Adrenal gland (tissue), 12 donors: ENCODE data around the gene SIMC1. TPM values are rescaled to one million over a fixed set of nuclear protein-coding genes. Genes with fewer than 3 reads are reported as not detected.

Source experiments
- DNase-seq, 7 donors: peaks; one replicate each; pipeline ENCODE4 v3.0.0-alpha.2; 2019 to 2020
- H3K27ac ChIP-seq, 5 donors: fragments of 200-600 bp; sonication (generic) in 4 of 5; 1 replicate in 3 of 5; 2 replicates in 2 of 5; pipeline versions ENCODE4 v1.5.1 to v1.8.0; 2016 to 2020; ENCODE audit warnings: mild to moderate bottlenecking in 1 of 5
- H3K27me3 ChIP-seq: fragments of 200-600 bp; 2 replicates; pipeline ENCODE4 v1.8.0; 2021
- H3K36me3 ChIP-seq, 2 donors: fragments of 200-600 bp; replicated peaks in 1 of 2; 1 replicate in 1 of 2; 2 replicates in 1 of 2; pipeline versions ENCODE4 v1.5.1 to v1.8.0; 2018 to 2022
- H3K4me1 ChIP-seq, 2 donors: fragments of 200-600 bp; replicated peaks in 1 of 2; 1 replicate in 1 of 2; 2 replicates in 1 of 2; pipeline versions ENCODE4 v1.5.1 to v1.8.0; 2018 to 2021
- H3K4me3 ChIP-seq, 4 donors: fragments of 200-600 bp; sonication (generic) in 3 of 4; one replicate each; pipeline ENCODE4 v1.5.1; 2016 to 2018
- H3K9me3 ChIP-seq, 3 donors: fragments of 200-600 bp; sonication (generic) in 1 of 3; replicated peaks in 1 of 3; 1 replicate in 2 of 3; 2 replicates in 1 of 3; pipeline versions ENCODE4 v1.5.1 to v1.8.0; 2016 to 2021
- POLR2A ChIP-seq, 2 donors: fragments of 450-650 bp; IDR thresholded peaks; one replicate each; pipeline ENCODE4 v1.6.1; 2017; ENCODE audit warnings: antibody characterized with exemption in 2 of 2, mild to moderate bottlenecking in 2 of 2, moderate library complexity in 1 of 2
- WGBS, 4 donors: extraction: QIAGEN DNeasy Blood & Tissue Kit in 2 of 4; methylation state at CpG; one replicate each; pipeline versions ENCODE4 v1.1.5 to v1.1.7; 2013 to 2017; 5-methylcytosine and 5-hydroxymethylcytosine counted together
- intact Hi-C, 2 donors: fragments of 100-400 bp; cut with DNase I; formaldehyde crosslinking; loops; one replicate each; pipeline versions ENCODE4 v1.14.1 to v1.15.0; 2022 to 2023
- polyA plus RNA-seq, 3 donors: library from polyadenylated mRNA; stranded (reverse); fragments of 200-250 nt in 2 of 3; fragments of 350-450 nt in 1 of 3; fragmentation: Illumina TruSeq in 1 of 3; extraction: RNeasy Lipid Tissue Mini Kit (QIAGEN cat#74804) in 1 of 3; gene quantifications; one replicate each; pipeline ENCODE4 v1.2.3, GENCODE V29; 2013 to 2014
- total RNA-seq, 9 donors: library from RNA; depleted of rRNA in 4 of 9; stranded (reverse); fragments of >200 nt in 4 of 9; fragments of 120-200 nt in 1 of 9; fragmentation: NEBNext Ultra II Directional in 1 of 9; extraction: Animal tissue kit (Norgen Biotek cat#: 25700) in 1 of 9; gene quantifications; one replicate each; pipeline versions ENCODE4 v1.1.0 to v1.2.4, GENCODE V29; 2013 to 2023
- TF ChIP-seq, protein P1 (sequence below), 6 experiments: fragments of 450-650 bp in 4 of 6; fragments of 200-600 bp in 2 of 6; sonication (generic) in 1 of 6; IDR thresholded peaks; 1 replicate in 5 of 6; 2 replicates in 1 of 6; pipeline versions ENCODE4 v1.5.1 to v1.8.0; 2016 to 2021; ENCODE audit warnings: antibody characterized with exemption in 6 of 6, mild to moderate bottlenecking in 2 of 6, moderate library complexity in 1 of 6
- donor health status: healthy with polysubstance abuse.
- donor health status: Bipolar disorder and iron deficiency.
- donor health status: DM: yes; HTN: yes; CAD: no.
- donor health status: DM: no; HTN: no; CAD: no.
- donor health status: DM: no; HTN: no; CAD: no.
- donor health status: DM: yes; HTN: yes; CAD: no.

SIMC1 gene
- total and polyA plus RNA-seq, 12 donors: 25.7 to 85.3 (median 47.7) TPM

DNA sequence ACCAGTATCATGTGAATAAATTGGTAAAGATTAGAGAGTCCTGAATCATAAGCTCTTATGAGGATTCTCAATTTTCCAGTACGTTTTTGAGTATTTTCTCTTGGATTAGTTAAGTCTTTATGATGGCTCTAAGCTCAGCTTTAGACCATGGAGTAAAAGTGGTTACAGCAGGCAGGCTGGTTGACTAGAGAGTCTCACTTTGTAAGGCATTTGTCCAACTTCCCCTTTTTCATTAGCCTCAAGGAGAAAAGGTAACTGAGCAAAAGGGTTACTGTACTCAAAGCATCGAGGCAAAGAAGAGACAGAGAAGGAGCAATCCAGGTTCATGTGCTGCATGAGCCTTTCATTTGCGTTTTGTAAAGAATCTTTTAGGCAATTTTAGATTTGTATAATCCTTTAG is 141.7 kb downstream of the SIMC1 start:
- Histone ChIP-seq H3K4me3 (no peak overlapping the region), H3K4me1 (no peaks in the 10 kb centered on the region), H3K27me3 (no peaks in the 10 kb centered on the region), H3K27ac (no peak overlapping the region), H3K36me3 (peaks cover 0 to 22% of the 10 kb centered on the region in 2 donors), H3K9me3 (no peaks in the 10 kb centered on the region)
- no peak for TF ChIP-seq POLR2A (IDR thresholded peaks at IDR 0.05)
- no peak for DNase-seq
- WGBS, 4 donors: 75 to 86% (median 83%) methylated on average over 3 of the region's 3 CpGs
- intact Hi-C loops: no loop called here

DNA sequence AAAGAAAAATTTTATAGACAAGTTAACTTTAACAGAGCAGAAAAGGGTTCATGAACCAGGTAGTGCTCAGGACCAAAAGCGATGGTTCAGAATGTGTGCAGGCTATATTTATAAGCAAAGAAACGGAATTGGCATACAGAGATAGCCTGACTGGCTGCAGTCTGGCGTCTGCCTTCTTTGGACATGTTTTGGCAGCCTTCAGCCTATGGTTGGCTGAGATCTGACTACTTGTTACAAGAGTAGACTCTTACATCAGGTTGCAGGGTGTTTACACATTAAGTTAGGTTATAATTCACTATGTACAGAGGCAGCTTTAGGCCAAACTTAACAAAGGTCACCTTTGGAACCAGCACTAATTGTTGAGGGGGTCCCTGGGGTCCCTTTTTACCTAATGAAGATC is 143.2 kb downstream of the SIMC1 start:
- no peaks in the 10 kb centered on the region for H3K27me3 ChIP-seq
- peaks cover 0 to 26% of the 10 kb centered on the region in 2 donors for H3K36me3 ChIP-seq
- H3K4me1 ChIP-seq: no peaks in the 10 kb centered on the region
- TF ChIP-seq, protein P1, sequence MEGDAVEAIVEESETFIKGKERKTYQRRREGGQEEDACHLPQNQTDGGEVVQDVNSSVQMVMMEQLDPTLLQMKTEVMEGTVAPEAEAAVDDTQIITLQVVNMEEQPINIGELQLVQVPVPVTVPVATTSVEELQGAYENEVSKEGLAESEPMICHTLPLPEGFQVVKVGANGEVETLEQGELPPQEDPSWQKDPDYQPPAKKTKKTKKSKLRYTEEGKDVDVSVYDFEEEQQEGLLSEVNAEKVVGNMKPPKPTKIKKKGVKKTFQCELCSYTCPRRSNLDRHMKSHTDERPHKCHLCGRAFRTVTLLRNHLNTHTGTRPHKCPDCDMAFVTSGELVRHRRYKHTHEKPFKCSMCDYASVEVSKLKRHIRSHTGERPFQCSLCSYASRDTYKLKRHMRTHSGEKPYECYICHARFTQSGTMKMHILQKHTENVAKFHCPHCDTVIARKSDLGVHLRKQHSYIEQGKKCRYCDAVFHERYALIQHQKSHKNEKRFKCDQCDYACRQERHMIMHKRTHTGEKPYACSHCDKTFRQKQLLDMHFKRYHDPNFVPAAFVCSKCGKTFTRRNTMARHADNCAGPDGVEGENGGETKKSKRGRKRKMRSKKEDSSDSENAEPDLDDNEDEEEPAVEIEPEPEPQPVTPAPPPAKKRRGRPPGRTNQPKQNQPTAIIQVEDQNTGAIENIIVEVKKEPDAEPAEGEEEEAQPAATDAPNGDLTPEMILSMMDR (IDR thresholded peaks at IDR 0.05): no peak
- no peak for TF ChIP-seq POLR2A (IDR thresholded peaks at IDR 0.05)
- 82 to 92% (median 84%) methylated on average over 3 of the region's 3 CpGs for WGBS, 4 donors
- intact Hi-C loops: no loop called here
- no peak overlapping the region for H3K27ac ChIP-seq
- H3K9me3 ChIP-seq: no peaks in the 10 kb centered on the region
- H3K4me3 ChIP-seq: no peak overlapping the region
- no peak for DNase-seq

GRCh38 chr5:176381979-176382378 is 143.8 kb downstream of the SIMC1 start:
- H3K9me3 ChIP-seq: no peaks in the 10 kb centered on the region
- 96 to 100% (median 98%) methylated on average over 2 to 3 of the region's 3 CpGs for WGBS, 4 donors
- DNase-seq: no peak
- TF ChIP-seq POLR2A (IDR thresholded peaks at IDR 0.05): no peak
- TF ChIP-seq, protein P1 (IDR thresholded peaks at IDR 0.05): no peak
- peaks cover 0 to 5% of the 10 kb centered on the region in 2 donors for H3K4me1 ChIP-seq
- H3K4me3 ChIP-seq: no peak overlapping the region
- no peaks in the 10 kb centered on the region for H3K27me3 ChIP-seq
- H3K27ac ChIP-seq: no peak overlapping the region
- peaks cover 0 to 26% of the 10 kb centered on the region in 2 donors for H3K36me3 ChIP-seq
- intact Hi-C loops: no loop called here

DNA sequence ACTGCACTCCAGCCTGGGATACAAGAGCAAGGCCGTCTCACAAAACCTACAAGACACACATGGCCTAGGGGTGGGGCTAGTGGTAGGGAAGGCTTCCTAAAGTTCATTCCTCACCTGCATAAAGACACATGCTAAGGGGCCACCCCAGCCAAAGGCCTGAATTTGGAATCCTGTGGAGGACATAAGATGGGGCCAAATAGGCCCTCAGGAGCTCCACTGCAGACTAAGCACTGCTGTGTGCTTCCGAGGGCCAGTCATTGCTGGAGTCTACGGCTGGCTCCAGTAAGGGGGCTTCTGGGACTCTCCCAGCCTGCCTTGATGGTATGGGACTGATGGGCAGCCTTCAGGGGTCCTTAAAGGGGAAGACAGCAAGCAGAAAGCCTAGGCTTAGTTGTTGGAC is 144.5 kb downstream of the SIMC1 start:
- no peak overlapping the region for H3K4me3 ChIP-seq
- intact Hi-C loops: no loop called here
- H3K4me1 ChIP-seq: peaks cover 5 to 12% of the 10 kb centered on the region in 2 donors
- H3K27me3 ChIP-seq: no peaks in the 10 kb centered on the region
- no peaks in the 10 kb centered on the region for H3K9me3 ChIP-seq
- TF ChIP-seq, protein P1 (IDR thresholded peaks at IDR 0.05): no peak
- no peak for TF ChIP-seq POLR2A (IDR thresholded peaks at IDR 0.05)
- no peak for DNase-seq
- 91 to 100% (median 95%) methylated on average over 3 of the region's 3 CpGs for WGBS, 4 donors
- H3K36me3 ChIP-seq: peaks cover 0 to 26% of the 10 kb centered on the region in 2 donors
- no peak overlapping the region for H3K27ac ChIP-seq

GRCh38 chr5:176383248-176383905 is 145.2 kb downstream of the SIMC1 start:
- Histone ChIP-seq H3K36me3 (peaks cover 0 to 26% of the 10 kb centered on the region in 2 donors), H3K4me3 (no peak overlapping the region), H3K27me3 (no peaks in the 10 kb centered on the region), H3K9me3 (no peaks in the 10 kb centered on the region), H3K4me1 (peaks cover 6 to 14% of the 10 kb centered on the region in 2 donors), H3K27ac (no peak overlapping the region)
- 88 to 93% (median 91%) methylated on average over 12 to 15 of the region's 15 CpGs for WGBS, 4 donors
- no peak for TF ChIP-seq POLR2A (IDR thresholded peaks at IDR 0.05)
- TF ChIP-seq, protein P1 (IDR thresholded peaks at IDR 0.05): no peak
- intact Hi-C loops: no loop called here
- no peak for DNase-seq
